Endometrial microvascular endothelial cells (primary cell): Measurements from ENCODE around the gene STK24. TPM values are rescaled to one million over a fixed set of nuclear protein-coding genes. Genes with fewer than 3 reads are reported as not detected.

ENCODE experiments used
- in situ Hi-C: cut with HindIII; loops from 2 replicates; pipeline ENCODE4 v1.10.0; 2017; ENCODE audit warnings: low sequenced_read_pairs, low pct_unique_long_range_greater_than_20kb; ENCODE audit errors: inconsistent ontology term
- total RNA-seq: library from RNA; depleted of rRNA; stranded (reverse); fragments of >200 nt; gene quantifications from one replicate; pipeline ENCODE4 v1.2.3, GENCODE V29; 2015; ENCODE audit errors: inconsistent ontology term

The STK24 gene
- total RNA-seq, 1 donor from 2014 or later: 93.2 TPM

DNA sequence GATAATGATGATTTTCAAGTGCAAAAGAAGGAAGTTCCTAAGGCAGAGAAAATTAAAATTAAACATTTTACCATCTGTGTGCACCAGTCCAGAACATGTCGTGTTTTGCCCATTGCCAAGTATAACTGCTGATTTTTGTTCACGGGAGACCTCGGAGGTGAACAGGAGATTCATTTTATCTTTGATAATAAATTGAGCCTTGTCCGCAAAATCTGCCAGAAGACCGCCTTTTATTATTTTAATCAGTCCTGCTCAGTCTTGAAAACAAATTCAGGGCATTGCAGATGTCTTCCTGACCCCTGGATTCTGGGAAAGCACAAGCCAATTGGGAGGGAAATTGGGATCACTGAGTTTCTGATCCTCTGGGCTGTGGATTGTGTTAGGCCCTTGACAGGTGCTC, 165.9 kb downstream of the STK24 start:
- in situ Hi-C loops: loop anchor here (25.0 kb wide), 1 partner anchor 274 kb away; the partner anchor contains the start of gene FARP1

DNA sequence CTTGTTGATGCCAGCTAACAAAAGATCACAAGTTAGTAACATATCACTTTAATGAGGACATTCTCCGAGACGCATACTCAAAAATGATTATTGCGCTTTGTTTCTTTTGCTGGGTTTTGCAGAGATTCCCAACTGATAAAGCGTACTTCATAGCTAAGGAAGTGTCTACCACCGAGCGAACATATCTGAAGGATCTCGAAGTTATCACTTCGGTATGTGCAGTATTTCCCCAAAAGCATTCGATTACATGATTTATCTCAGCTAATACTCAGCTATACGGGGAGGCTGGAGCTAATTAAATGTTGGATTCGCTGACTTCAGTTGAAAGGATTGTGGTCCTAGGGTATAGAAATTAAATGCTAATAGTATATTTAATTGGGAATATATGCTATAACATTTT, 166.3 kb downstream of the STK24 start:
- in situ Hi-C loops: loop anchor here (25.0 kb wide), 1 partner anchor 273 kb away; the partner anchor contains the start of gene FARP1

DNA sequence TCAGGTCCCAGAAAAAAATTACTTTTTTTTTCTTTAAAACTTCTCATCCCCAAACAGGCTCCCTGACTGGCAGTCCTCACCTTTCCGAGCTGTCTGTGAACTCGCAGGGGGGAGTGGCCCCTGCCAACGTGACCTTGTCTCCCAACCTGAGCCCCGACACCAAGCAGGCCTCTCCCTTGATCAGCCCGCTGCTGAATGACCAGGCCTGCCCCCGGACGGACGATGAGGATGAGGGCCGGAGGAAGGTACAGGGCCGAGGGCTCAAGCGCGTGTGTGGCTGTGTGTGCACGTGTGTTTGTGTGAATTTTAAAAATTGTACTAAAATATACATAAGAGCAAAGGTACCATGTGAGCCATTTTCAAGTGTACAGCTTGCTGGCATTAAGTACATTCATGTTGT, 167.6 kb downstream of the STK24 start:
- in situ Hi-C loops: loop anchor here (25.0 kb wide), 1 partner anchor 272 kb away; the partner anchor contains the start of gene FARP1

GRCh38 chr13:98407575-98407974, 169.3 kb downstream of the STK24 start:
- in situ Hi-C loops: loop anchor here (25.0 kb wide), 1 partner anchor 270 kb away; the partner anchor contains the start of gene FARP1

DNA sequence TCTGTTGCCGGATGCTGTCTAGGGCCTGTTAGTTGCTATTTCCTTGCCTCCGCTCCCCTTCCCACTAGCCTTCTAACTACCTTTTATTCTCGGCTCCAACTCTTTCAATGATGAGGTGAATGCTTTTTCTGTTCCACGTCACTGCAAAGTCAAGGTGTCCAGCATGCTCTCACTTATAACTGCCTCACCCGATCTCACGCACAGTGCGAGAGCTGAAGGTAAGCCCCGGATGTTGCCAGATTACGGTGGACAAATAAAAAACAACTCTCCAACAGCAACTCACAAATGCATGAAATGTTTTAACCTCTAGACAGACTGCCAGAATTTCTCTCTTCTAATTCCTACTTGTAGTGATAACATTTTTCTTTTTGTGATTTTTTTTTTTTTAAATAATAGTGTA, 169.9 kb downstream of the STK24 start:
- in situ Hi-C loops: loop anchor here (25.0 kb wide), 1 partner anchor 270 kb away; the partner anchor contains the start of gene FARP1

GRCh38 chr13:98406427-98406826, 170.5 kb downstream of the STK24 start:
- in situ Hi-C loops: loop anchor here (25.0 kb wide), 1 partner anchor 269 kb away; the partner anchor contains the start of gene FARP1

DNA sequence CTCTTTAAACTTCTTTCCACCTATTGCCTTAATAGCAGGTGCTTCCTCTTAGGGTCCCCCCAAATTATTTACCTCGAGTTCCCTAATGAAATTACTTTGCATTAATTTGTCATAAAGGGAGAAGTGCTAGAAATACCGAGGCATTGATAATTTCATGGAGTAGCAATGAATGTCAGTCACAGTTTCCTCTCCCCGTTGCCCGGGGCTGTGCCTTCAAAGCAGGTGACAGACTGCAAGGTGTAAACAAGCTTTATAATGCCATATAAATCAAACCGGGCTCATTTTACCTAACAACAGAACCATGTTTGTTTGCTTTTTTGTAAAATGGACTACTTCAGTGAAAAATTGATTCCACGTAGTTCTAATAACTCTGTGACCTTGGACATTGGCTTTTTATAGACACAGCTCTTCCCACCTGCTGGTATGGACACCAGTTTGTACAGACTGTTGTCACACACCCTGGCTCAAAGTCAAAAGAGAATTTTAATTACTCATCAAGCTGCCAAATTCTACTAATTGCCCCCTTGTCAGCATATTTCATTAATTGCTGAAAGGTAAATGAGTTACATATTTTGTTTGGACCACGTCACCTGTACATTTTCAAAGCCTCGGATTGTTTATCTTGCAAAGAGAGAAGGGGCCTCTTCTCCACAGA, 171.1 kb downstream of the STK24 start:
- in situ Hi-C loops: loop anchor here (25.0 kb wide), 1 partner anchor 269 kb away; the partner anchor contains the start of gene FARP1

DNA sequence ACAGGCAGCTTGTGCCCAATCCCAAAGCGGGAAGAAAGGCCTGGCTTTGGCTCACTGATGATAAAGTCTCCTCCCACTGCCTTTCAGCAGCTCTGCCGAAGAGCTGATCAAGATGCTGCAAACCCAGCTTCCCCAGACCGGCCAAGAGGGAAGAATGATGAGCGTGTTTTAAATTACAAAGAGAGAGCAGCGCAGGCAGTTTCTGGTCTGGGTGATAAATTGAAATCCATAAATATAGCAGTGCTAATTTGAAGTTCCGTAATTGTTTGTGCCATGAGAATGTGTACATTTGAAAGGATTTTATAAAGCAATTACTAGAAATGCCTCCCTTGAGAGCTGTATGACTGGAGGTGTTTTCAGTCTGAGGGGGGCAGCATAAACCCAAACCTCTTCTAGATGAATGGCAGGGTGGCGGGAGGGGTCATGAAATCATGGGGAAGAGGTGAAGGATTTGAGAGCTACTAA, 171.8 kb downstream of the STK24 start:
- in situ Hi-C loops: loop anchor here (25.0 kb wide), 1 partner anchor 268 kb away; the partner anchor contains the start of gene FARP1

DNA sequence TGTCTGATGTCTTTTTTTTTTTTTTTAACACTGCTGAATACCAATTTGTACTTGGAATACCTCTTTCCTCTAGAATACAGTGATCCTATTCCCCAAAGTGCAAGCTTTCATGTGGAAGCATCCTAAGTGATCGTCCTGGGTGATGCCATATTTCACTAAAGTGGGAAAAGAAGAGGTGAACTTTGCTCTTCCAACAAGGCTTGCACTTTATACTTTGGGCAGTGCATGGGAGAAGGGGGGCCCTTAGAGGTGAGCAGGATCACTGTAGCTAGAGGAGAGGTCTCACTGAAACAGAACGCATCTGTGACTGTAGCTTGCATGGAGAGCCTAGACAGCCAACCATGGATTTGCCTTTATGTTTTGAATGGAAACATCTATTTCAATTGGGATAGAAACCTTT, 173.8 kb downstream of the STK24 start:
- in situ Hi-C loops: loop anchor here (25.0 kb wide), 1 partner anchor 266 kb away; the partner anchor contains the start of gene FARP1

GRCh38 chr13:98401934-98402333, 175.0 kb downstream of the STK24 start:
- in situ Hi-C loops: loop anchor here (25.0 kb wide), 1 partner anchor 265 kb away; the partner anchor contains the start of gene FARP1

- in situ Hi-C loops: loop anchor here (25.0 kb wide), 1 partner anchor 262 kb away; the partner anchor contains the start of gene FARP1
These were observed 177.2 kb downstream of the STK24 start for GRCh38 chr13:98399756-98400155.

DNA sequence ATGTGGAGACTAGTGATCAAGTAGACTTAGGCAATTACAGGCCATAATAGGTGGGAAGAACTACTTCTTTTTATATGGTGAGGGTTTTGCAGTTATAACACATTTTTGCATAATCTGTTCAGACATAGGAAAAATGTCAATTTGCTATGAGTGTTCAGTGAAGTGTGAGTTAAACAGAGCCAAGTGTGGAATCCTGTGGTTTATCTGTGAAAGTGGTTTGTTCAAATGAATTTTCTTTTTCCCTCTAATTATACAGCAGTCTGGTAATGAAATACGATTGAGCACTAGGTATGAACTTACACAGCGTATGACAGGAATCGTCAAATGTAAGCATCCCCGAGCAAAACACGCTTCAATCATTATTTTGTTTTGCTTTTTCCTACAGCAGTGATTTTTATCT, 178.3 kb downstream of the STK24 start:
- in situ Hi-C loops: no loop called here

GRCh38 chr13:98397861-98398260, 179.0 kb downstream of the STK24 start:
- in situ Hi-C loops: no loop called here

DNA sequence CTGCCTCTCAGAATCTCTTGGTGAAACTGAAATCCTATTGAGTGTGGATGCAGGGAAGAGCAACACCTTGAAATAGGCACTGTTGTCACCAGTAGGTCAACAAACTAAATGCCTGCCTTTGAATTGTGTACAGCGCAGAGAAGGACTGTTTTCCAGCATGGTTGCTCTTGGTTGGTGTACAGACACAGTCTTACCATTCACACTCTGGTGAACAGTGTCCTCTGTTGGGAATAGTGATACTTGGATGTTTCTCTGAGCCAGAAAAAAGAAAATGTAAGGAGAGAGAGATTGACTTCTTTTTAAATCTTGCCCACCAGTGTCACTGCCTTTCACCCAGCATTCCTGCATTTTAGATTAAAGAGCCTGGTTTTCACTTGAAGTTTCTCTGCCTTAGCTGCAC, 179.7 kb downstream of the STK24 start:
- in situ Hi-C loops: no loop called here

GRCh38 chr13:98396071-98396710, 180.7 kb downstream of the STK24 start:
- in situ Hi-C loops: no loop called here

Other genes with a start within 250 kb of the STK24 start
- not detected for gene SLC15A1, start 175.6 kb upstream of the STK24 start, total RNA-seq